GM20000 (cell line): ENCODE data around the gene HDLBP.
"Not testable (repeated sequence)": the region's sequence is repeated elsewhere in the genome, so short reads cannot be mapped to it uniquely, and the experiment has no call there.

ENCODE experiments used
- DNase-seq: peaks from one replicate; pipeline ENCODE4 v3.0.0; 2012; ENCODE audit warnings: low spot score
- TF ChIP-seq, protein P1 (sequence below): IDR thresholded peaks from 2 replicates; pipeline ENCODE4 v1.5.1; 2012; ENCODE audit warnings: mild to moderate bottlenecking, control low read depth; ENCODE audit errors: extremely low read depth, missing control alignments

Gene HDLBP

GRCh38 chr2:241302759-241303651, 12.5 kb downstream of the HDLBP start:
- DNase-seq = no peak
- TF ChIP-seq, protein P1, sequence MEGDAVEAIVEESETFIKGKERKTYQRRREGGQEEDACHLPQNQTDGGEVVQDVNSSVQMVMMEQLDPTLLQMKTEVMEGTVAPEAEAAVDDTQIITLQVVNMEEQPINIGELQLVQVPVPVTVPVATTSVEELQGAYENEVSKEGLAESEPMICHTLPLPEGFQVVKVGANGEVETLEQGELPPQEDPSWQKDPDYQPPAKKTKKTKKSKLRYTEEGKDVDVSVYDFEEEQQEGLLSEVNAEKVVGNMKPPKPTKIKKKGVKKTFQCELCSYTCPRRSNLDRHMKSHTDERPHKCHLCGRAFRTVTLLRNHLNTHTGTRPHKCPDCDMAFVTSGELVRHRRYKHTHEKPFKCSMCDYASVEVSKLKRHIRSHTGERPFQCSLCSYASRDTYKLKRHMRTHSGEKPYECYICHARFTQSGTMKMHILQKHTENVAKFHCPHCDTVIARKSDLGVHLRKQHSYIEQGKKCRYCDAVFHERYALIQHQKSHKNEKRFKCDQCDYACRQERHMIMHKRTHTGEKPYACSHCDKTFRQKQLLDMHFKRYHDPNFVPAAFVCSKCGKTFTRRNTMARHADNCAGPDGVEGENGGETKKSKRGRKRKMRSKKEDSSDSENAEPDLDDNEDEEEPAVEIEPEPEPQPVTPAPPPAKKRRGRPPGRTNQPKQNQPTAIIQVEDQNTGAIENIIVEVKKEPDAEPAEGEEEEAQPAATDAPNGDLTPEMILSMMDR = no peak

DNA sequence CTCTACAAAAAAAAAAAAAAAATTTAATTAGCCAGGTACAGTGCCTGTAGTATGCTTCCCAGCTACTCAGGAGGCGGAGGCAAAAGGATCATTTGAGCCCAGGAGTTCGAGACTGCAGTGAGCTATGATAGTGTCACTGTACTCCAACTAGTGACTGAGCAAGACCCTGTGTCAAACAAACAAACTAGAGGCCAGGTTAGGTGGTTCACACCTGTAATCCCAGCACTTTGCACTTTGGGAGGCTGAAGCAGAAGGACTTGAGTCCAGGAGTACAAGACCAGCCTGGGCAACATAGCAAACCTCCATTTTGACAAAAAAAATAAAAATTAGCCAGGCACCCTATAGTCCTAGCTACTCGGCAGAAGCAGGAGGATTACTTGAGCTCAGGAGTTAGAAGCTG, 13.4 kb downstream of the HDLBP start:
- DNase-seq = no peak
- TF ChIP-seq, protein P1 = no peak

- no peak for DNase-seq
- TF ChIP-seq, protein P1 = no peak
Observed at GRCh38 chr2:241300000-241300399, 15.5 kb downstream of the HDLBP start.

- DNase-seq = no peak
- TF ChIP-seq, protein P1 = no peak
Observed at GRCh38 chr2:241298673-241299072, 16.8 kb downstream of the HDLBP start.

DNA sequence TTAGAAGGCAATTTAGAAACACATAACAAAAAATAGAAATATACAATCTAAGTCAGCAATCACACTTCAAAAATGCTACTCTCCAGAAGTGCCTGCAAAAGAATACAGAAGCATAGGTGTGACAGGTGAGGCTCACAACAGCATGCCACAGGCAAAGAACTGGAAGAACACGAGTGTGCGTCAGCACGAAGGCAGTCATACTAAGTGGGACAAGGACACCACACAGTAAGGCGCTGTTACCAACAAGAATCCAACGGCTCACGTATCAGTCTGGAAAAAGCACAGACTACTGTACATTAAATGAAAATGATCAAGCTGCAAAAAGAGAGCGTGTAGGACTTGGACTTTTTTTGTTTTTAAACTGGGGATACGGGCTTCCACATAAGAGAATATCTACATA, 18.7 kb downstream of the HDLBP start:
- no peak for DNase-seq
- TF ChIP-seq, protein P1 = no peak

DNA sequence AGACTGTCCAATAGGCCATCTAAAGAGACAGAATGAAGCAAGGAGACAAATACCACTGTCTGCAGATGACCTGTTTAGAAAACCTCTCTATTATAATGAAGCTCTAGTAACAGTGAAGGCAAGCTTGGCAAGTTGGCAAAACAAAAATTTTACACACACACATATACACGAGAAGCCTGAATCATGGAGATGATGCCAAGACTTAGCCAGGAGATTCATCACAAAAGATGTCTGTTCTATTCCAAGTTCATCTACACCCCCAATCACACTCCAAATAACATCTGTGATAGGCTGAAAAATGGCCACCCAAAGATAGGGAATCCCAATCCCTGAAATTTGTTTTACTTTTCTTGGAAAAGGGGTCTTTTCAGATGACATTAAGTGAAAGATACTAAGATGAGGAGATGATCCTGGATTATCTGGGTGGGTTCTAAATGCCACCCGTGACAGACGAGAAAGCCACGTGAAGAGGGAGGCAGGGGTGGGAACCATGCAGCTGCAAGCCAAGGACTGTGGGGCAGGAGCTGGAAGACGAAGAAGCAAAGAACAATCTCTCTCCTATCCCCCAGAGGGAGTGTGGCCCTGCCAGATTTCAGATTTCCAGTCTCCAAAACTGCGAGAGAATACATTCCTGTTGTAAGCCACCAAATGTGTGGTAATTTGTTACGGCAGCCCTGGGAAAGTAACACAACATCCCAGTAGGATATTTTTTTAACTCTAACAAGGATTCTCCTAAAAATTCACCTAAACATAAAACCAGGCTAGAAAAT, 20.0 kb downstream of the HDLBP start:
- TF ChIP-seq, protein P1 = no peak
- no peak for DNase-seq

GRCh38 chr2:241293378-241293797, 22.1 kb downstream of the HDLBP start:
- DNase-seq = not testable (repeated sequence)
